D721Med (cell line): ENCODE results near the gene CAPN10.

ENCODE experiments used
- DNase-seq: peaks from one replicate; pipeline ENCODE4 v3.0.0; 2011; ENCODE audit warnings: low spot score; ENCODE audit not compliant: insufficient read length
- FAIRE-seq: peaks from 2 replicates; lab custom pipeline; 2011; peaks lifted over from hg19 to GRCh38; lab: Jason Lieb, UNC
- TF ChIP-seq, protein P1 (sequence below): IDR thresholded peaks from 2 replicates; pipeline ENCODE4 v1.5.1; 2012; ENCODE audit warnings: mild to moderate bottlenecking, control low read depth; ENCODE audit not compliant: insufficient read depth; ENCODE audit errors: missing control alignments

The CAPN10 gene

DNA sequence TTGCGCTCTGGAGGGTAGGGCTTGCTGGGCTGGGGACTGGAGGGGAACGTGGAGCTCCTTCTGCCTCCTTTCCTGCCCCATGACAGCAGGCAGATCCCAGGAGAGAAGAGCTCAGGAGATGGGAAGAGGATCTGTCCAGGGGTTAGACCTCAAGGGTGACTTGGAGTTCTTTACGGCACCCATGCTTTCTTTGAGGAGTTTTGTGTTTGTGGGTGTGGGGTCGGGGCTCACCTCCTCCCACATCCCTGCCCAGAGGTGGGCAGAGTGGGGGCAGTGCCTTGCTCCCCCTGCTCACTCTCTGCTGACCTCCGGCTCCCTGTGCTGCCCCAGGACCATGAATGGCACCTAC lies 43.1 kb downstream of the CAPN10 start:
- TF ChIP-seq, protein P1, sequence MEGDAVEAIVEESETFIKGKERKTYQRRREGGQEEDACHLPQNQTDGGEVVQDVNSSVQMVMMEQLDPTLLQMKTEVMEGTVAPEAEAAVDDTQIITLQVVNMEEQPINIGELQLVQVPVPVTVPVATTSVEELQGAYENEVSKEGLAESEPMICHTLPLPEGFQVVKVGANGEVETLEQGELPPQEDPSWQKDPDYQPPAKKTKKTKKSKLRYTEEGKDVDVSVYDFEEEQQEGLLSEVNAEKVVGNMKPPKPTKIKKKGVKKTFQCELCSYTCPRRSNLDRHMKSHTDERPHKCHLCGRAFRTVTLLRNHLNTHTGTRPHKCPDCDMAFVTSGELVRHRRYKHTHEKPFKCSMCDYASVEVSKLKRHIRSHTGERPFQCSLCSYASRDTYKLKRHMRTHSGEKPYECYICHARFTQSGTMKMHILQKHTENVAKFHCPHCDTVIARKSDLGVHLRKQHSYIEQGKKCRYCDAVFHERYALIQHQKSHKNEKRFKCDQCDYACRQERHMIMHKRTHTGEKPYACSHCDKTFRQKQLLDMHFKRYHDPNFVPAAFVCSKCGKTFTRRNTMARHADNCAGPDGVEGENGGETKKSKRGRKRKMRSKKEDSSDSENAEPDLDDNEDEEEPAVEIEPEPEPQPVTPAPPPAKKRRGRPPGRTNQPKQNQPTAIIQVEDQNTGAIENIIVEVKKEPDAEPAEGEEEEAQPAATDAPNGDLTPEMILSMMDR, result no peak
- FAIRE-seq, result no peak
- DNase-seq, result no peak

DNA sequence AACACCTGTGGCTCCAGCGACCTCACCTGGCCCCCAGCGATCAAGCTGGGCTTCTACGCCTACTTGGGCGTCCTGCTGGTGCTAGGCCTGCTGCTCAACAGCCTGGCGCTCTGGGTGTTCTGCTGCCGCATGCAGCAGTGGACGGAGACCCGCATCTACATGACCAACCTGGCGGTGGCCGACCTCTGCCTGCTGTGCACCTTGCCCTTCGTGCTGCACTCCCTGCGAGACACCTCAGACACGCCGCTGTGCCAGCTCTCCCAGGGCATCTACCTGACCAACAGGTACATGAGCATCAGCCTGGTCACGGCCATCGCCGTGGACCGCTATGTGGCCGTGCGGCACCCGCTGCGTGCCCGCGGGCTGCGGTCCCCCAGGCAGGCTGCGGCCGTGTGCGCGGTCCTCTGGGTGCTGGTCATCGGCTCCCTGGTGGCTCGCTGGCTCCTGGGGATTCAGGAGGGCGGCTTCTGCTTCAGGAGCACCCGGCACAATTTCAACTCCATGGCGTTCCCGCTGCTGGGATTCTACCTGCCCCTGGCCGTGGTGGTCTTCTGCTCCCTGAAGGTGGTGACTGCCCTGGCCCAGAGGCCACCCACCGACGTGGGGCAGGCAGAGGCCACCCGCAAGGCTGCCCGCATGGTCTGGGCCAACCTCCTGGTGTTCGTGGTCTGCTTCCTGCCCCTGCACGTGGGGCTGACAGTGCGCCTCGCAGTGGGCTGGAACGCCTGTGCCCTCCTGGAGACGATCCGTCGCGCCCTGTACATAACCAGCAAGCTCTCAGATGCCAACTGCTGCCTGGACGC lies 43.6 kb downstream of the CAPN10 start:
- FAIRE-seq, result no peak
- TF ChIP-seq, protein P1, result no peak
- DNase-seq, result no peak

DNA sequence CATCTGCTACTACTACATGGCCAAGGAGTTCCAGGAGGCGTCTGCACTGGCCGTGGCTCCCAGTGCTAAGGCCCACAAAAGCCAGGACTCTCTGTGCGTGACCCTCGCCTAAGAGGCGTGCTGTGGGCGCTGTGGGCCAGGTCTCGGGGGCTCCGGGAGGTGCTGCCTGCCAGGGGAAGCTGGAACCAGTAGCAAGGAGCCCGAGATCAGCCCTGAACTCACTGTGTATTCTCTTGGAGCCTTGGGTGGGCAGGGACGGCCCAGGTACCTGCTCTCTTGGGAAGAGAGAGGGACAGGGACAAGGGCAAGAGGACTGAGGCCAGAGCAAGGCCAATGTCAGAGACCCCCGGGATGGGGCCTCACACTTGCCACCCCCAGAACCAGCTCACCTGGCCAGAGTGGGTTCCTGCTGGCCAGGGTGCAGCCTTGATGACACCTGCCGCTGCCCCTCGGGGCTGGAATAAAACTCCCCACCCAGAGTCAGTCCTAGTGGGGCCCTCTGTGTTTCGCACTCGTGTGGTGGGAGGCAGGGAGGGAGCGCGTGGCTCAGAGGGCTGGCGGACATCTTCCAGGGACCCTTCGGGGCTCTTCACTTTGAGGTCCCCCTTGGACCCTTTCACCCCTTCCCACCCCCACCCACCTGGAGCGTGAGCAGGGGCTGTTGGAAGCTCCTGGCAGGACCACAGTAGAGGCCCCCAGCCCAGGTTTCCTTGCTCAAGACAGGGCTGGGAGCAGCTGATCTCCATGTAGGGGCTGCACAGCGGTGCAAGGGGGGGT lies 44.4 kb downstream of the CAPN10 start:
- FAIRE-seq, result no peak
- TF ChIP-seq, protein P1, result no peak
- no peak for DNase-seq

DNA sequence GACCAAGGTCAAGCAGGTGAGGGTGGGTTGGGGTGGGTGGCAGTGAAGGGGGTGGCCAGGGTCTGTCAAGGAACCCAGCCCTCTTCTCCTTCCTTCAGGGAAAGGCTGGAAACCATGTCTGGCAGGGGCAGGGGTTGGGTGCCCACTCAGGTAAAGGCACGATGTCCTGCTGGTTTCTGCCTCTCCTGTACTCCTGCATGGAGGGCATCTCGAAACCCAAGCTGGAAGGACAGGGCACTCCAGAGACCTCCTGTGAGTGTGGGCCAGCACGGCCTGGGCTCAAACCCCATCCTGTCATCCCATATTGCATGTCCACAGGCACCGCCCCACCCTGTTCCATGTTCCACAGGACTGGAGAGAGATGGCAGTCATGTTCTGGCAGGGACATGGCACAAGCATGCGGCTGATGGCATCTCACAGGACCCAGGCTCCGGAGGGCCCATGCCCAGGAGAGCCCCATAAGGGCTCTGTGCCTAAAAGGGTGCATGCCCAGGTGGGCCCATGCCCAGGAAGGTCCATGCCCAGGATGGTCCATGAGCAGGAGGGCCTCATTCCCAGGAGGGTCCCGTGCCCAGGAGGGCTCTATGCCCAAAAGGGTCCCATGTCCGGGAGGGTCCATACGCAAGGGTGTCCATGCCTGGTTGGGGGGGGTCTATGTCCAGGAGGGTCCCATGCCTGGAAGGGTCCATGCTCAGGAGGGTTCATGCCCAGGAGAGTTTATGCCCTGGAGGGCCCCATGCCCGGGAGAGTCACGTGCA lies 45.2 kb downstream of the CAPN10 start:
- FAIRE-seq, result no peak
- TF ChIP-seq, protein P1, result no peak
- DNase-seq, result no peak

DNA sequence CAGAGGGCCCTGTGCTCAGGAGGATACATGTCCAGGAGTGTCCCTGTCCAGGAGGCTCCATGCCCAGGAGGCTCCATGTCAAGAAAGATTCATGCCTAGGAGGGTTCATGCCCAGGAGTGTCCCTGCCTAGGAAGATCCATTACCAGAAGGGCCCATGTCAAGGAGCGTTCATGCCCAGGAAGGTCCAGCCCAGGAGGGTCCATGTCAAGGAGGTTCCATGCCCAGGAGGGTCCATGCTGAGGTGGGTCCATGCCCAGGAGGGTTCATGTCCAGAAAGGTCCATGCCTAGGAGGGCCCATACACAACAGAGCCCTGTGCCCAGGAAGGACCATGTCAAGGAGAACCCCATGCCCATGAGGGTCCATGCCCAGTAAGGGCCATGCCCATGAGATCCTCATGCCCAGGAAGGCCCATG lies 45.8 kb downstream of the CAPN10 start:
- DNase-seq, result no peak
- FAIRE-seq, result no peak
- TF ChIP-seq, protein P1, result no peak

DNA sequence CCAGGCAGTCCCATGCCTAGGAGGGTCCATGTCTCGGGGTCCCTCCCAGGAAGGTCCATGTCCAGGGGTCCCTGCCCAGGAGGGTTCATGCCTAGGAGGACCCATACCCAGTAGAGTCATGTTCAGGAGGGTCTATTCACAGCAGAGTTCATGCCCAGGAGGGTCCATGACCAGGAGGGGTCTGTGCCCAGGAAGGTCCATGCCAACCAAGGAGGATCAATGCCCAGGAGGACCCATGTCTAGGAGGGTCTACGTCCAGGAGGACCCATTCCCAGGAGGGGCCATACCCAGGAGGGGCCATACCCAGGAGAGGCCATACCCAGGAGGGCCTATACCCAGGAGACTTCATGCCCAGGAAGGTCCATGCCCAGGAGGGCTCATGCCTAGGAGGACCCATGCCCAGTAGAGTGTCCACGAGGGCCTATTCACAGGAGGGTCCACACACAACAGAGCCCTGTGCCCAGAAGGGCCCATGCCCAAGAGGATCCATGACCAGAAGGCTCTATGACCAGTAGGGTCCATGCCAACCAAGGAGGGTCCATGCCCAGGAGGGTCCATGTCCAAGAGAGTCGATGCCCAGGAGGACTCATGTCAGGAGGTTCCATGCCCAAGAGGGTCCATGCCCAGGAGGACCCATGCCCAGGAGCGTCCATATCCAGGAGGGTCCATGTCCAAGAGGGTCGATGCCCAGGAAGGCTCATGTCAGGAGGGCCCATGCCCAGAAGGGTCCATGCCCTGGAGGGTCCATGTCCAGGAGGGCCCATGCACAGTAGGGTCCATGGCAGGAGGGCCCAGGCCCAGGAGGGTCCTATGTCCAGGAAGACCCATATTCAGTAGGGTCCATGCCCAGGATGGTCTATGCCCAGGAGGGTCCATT lies 48.8 kb downstream of the CAPN10 start:
- DNase-seq, result no peak
- TF ChIP-seq, protein P1, result no peak
- no peak for FAIRE-seq
